K562 (cell line): ENCODE data around the gene SIRT3.

Experiments
- EZH2 ChIP-seq: IDR thresholded peaks from 2 replicates; pipeline ENCODE4 v1.6.1; 2012; ENCODE audit warnings: low read depth, mild to moderate bottlenecking, inconsistent platforms, low read length, borderline replicate concordance
- RFX1 ChIP-seq: fragments of 450-650 bp; IDR thresholded peaks from 2 replicates; pipeline ENCODE4 v1.6.1; 2016; ENCODE audit warnings: mild to moderate bottlenecking, moderate library complexity
- SREBF2 ChIP-seq: sonication (generic); formaldehyde crosslinking; IDR thresholded peaks from 2 replicates; pipeline ENCODE4 v1.4.0; 2020; ENCODE audit warnings: mild to moderate bottlenecking, missing genetic modification reagents
- ZNF740 ChIP-seq, 3 experiments: fragments of 200-800 bp in 1 of 3; sonication (Bioruptor generic) in 1 of 3; sonication (generic) in 1 of 3; formaldehyde crosslinking in 1 of 3; IDR thresholded peaks; 2 replicates each; pipeline versions ENCODE4 v1.6.1 to v1.8.0; 2016 to 2022; ENCODE audit warnings: mild to moderate bottlenecking in 2 of 3, missing compliant biosample characterization in 2 of 3, missing genetic modification characterization in 2 of 3, missing genetic modification reagents in 1 of 3

GRCh38 chr11:269146-269890 is 33.2 kb upstream of the SIRT3 start:
- TF ChIP-seq EZH2 (no peak), SREBF2 (CRISPR knock-in tag) (no peak), ZNF740 (CRISPR knock-in tag; IDR thresholded peaks at IDR 0.05) (no peak), ZNF740 (tag; IDR thresholded peaks at IDR 0.05) (no peak), RFX1 (no peak)
